NB4 (cell line): ENCODE measurements around the gene MEGF10.

Experiments
- TF ChIP-seq, protein P1 (sequence below): IDR thresholded peaks from 2 replicates; pipeline ENCODE4 v1.6.1; 2011; ENCODE audit warnings: low read depth, low read length
- TF ChIP-seq, protein P2 (sequence below): IDR thresholded peaks from one replicate; pipeline ENCODE4 v1.5.1; 2012; ENCODE audit warnings: low read depth, low read length

DNA sequence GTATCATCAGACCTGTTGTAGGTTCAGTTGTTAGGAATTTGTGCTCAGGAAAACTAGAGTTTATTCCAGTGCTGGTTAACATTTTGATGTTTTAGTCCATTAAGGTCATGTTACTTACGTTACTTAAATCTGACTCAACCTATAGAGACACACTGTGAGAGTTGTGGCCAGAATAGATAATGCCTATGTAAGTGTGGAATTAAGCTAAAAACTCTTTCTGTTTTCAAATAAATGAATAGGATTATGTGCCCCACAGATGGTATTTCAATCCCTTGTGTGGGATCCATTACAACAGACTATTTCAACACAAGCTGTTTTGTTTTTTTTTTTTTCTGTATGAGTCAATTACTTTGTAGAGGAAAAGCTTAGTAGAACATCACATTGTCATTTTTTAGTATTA lies 68.1 kb downstream of the MEGF10 start:
- TF ChIP-seq, protein P1, sequence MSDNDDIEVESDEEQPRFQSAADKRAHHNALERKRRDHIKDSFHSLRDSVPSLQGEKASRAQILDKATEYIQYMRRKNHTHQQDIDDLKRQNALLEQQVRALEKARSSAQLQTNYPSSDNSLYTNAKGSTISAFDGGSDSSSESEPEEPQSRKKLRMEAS: no peak
- TF ChIP-seq, protein P2, sequence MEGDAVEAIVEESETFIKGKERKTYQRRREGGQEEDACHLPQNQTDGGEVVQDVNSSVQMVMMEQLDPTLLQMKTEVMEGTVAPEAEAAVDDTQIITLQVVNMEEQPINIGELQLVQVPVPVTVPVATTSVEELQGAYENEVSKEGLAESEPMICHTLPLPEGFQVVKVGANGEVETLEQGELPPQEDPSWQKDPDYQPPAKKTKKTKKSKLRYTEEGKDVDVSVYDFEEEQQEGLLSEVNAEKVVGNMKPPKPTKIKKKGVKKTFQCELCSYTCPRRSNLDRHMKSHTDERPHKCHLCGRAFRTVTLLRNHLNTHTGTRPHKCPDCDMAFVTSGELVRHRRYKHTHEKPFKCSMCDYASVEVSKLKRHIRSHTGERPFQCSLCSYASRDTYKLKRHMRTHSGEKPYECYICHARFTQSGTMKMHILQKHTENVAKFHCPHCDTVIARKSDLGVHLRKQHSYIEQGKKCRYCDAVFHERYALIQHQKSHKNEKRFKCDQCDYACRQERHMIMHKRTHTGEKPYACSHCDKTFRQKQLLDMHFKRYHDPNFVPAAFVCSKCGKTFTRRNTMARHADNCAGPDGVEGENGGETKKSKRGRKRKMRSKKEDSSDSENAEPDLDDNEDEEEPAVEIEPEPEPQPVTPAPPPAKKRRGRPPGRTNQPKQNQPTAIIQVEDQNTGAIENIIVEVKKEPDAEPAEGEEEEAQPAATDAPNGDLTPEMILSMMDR: no peak
